Stomach (tissue), 4 donors: ENCODE results near the gene SHMT2.

Experiments used
- CTCF ChIP-seq, 7 experiments: fragments of 450-650 bp in 4 of 7; fragments of 200-600 bp in 3 of 7; sonication (generic) in 3 of 7; IDR thresholded peaks; one replicate each; pipeline ENCODE4 v1.5.1; 2016 to 2019; ENCODE audit warnings: antibody characterized with exemption in 7 of 7, control low read depth in 2 of 7, mild to moderate bottlenecking in 1 of 7
- POLR2AphosphoS5 ChIP-seq, 3 donors: sonication (generic); formaldehyde crosslinking; IDR thresholded peaks; one replicate each; pipeline ENCODE4 v1.6.1; 2016; ENCODE audit warnings: antibody characterized with exemption in 3 of 3

GRCh38 chr12:57250956-57251355, 21.4 kb downstream of the SHMT2 start, which contains the start of gene STAC3:
- TF ChIP-seq POLR2AphosphoS5 (IDR thresholded peaks at IDR 0.05) (no peak), CTCF (IDR thresholded peaks at IDR 0.05) (no peak)
